Osteocyte (in vitro differentiated cells): ENCODE results near the gene SH3PXD2A. TPM values are rescaled to one million over a fixed set of nuclear protein-coding genes. Genes with fewer than 3 reads are reported as not detected.

Source experiments
- DNase-seq: peaks from one replicate; pipeline ENCODE4 v3.0.0; 2021; ENCODE audit warnings: mixed read lengths; ENCODE audit not compliant: unreplicated experiment; ENCODE audit errors: extremely low spot score
- H3K27ac Mint-ChIP-seq: one replicate; pipeline ENCODE4 v1.8.0; 2021; ENCODE audit warnings: mild to moderate bottlenecking, mixed read lengths; ENCODE audit not compliant: unreplicated experiment
- H3K27me3 Mint-ChIP-seq: one replicate; pipeline ENCODE4 v1.8.0; 2021; ENCODE audit warnings: mixed read lengths; ENCODE audit not compliant: unreplicated experiment
- H3K36me3 Mint-ChIP-seq: one replicate; pipeline ENCODE4 v1.8.0; 2021; ENCODE audit warnings: mixed read lengths; ENCODE audit not compliant: unreplicated experiment
- H3K4me1 Mint-ChIP-seq: one replicate; pipeline ENCODE4 v1.8.0; 2021; ENCODE audit warnings: mixed read lengths; ENCODE audit not compliant: unreplicated experiment
- H3K4me3 Mint-ChIP-seq: one replicate; pipeline ENCODE4 v1.8.0; 2021; ENCODE audit warnings: mild to moderate bottlenecking, moderate library complexity, mixed read lengths; ENCODE audit not compliant: unreplicated experiment
- H3K9me3 Mint-ChIP-seq: one replicate; pipeline ENCODE4 v1.8.0; 2021; ENCODE audit warnings: mixed read lengths; ENCODE audit not compliant: unreplicated experiment
- CTCF ChIP-seq: fragments of 200-600 bp; sonication (generic); IDR thresholded peaks from 2 replicates; pipeline ENCODE4 v1.5.0; 2021; ENCODE audit warnings: antibody characterized with exemption, mild to moderate bottlenecking, moderate library complexity
- total RNA-seq: library from RNA; stranded (reverse); gene quantifications from 2 replicates; pipeline ENCODE4 v1.2.1, GENCODE V29; 2021

Gene SH3PXD2A
- total RNA-seq, 1 donor from 2014 or later, result 43.0 TPM

- DNase-seq, result no peak
- no peaks in the 10 kb centered on the region for H3K4me1 Mint-ChIP-seq
- H3K27me3 Mint-ChIP-seq, result no peaks in the 10 kb centered on the region
- H3K27ac Mint-ChIP-seq, result no peak overlapping the region
- no peaks in the 10 kb centered on the region for H3K9me3 Mint-ChIP-seq
- no peak overlapping the region for H3K4me3 Mint-ChIP-seq
- peaks cover 43% of the 10 kb centered on the region for H3K36me3 Mint-ChIP-seq
- TF ChIP-seq CTCF, result no peak
Measured at GRCh38 chr10:103877861-103878260, 22.5 kb upstream of the SH3PXD2A start.

GRCh38 chr10:103876155-103876554 is 20.8 kb upstream of the SH3PXD2A start:
- Mint-ChIP-seq H3K9me3 (no peaks in the 10 kb centered on the region), H3K27ac (no peak overlapping the region), H3K36me3 (peaks cover 34% of the 10 kb centered on the region), H3K4me1 (peaks cover 7% of the 10 kb centered on the region), H3K27me3 (no peaks in the 10 kb centered on the region), H3K4me3 (no peak overlapping the region)
- no peak for TF ChIP-seq CTCF
- no peak for DNase-seq

GRCh38 chr10:103874730-103875129 is 19.4 kb upstream of the SH3PXD2A start:
- H3K27ac Mint-ChIP-seq, result no peak overlapping the region
- H3K4me3 Mint-ChIP-seq, result no peak overlapping the region
- no peak for DNase-seq
- H3K36me3 Mint-ChIP-seq, result peaks cover 27% of the 10 kb centered on the region
- no peaks in the 10 kb centered on the region for H3K27me3 Mint-ChIP-seq
- TF ChIP-seq CTCF, result no peak
- peaks cover 22% of the 10 kb centered on the region for H3K4me1 Mint-ChIP-seq
- no peaks in the 10 kb centered on the region for H3K9me3 Mint-ChIP-seq

GRCh38 chr10:103872137-103872931 is 17.0 kb upstream of the SH3PXD2A start:
- H3K27me3 Mint-ChIP-seq, result no peaks in the 10 kb centered on the region
- H3K27ac Mint-ChIP-seq, result no peak overlapping the region
- no peak for TF ChIP-seq CTCF
- peaks cover 7% of the 10 kb centered on the region for H3K36me3 Mint-ChIP-seq
- H3K4me1 Mint-ChIP-seq, result peaks cover 22% of the 10 kb centered on the region
- H3K9me3 Mint-ChIP-seq, result no peaks in the 10 kb centered on the region
- no peak for DNase-seq
- H3K4me3 Mint-ChIP-seq, result no peak overlapping the region

- no peak for DNase-seq
- no peak for TF ChIP-seq CTCF
- Mint-ChIP-seq H3K27ac (peak overlapping the region; percentile 65), H3K36me3 (peaks cover 7% of the 10 kb centered on the region), H3K4me3 (no peak overlapping the region), H3K27me3 (no peaks in the 10 kb centered on the region), H3K9me3 (peaks cover under 1% of the 10 kb centered on the region), H3K4me1 (peaks cover 22% of the 10 kb centered on the region)
Measured at GRCh38 chr10:103871006-103871405, 15.6 kb upstream of the SH3PXD2A start.
